ENCODE measurements around the gene GASK1A.

Gene GASK1A

GRCh38 chr3:43075904-43076661 lies 97.0 kb downstream of the GASK1A start:
- no peak for TF ChIP-seq POLR2A (IDR thresholded peaks at IDR 0.05; ENCODE audit: extremely low read depth, insufficient read length)
- no peak for TF ChIP-seq CTCF (IDR thresholded peaks at IDR 0.05; ENCODE audit: low read depth, low read length)
- no peak for TF ChIP-seq MYC (IDR thresholded peaks at IDR 0.05; ENCODE audit: low read depth, low read length)
- no peak for TF ChIP-seq MAX (IDR thresholded peaks at IDR 0.05; ENCODE audit: low read depth, low read length)
- no peak for DNase-seq (ENCODE audit: low read depth)
- no peak overlapping the region for H3K4me3 ChIP-seq (ENCODE audit: low read depth, low read length)

- no peak overlapping the region for H3K4me3 ChIP-seq (ENCODE audit: low read depth, low read length)
- TF ChIP-seq MAX (IDR thresholded peaks at IDR 0.05; ENCODE audit: low read depth, low read length): no peak
- no peak for TF ChIP-seq POLR2A (IDR thresholded peaks at IDR 0.05; ENCODE audit: extremely low read depth, insufficient read length)
- TF ChIP-seq CTCF (IDR thresholded peaks at IDR 0.05; ENCODE audit: low read depth, low read length): no peak
- no peak for TF ChIP-seq MYC (IDR thresholded peaks at IDR 0.05; ENCODE audit: low read depth, low read length)
- no peak for DNase-seq (ENCODE audit: low read depth)
Measured at GRCh38 chr3:43076857-43077256, 97.7 kb downstream of the GASK1A start.

GRCh38 chr3:43077261-43077660 lies 98.2 kb downstream of the GASK1A start:
- no peak for DNase-seq (ENCODE audit: low read depth)
- H3K4me3 ChIP-seq (ENCODE audit: low read depth, low read length): no peak overlapping the region
- TF ChIP-seq CTCF (IDR thresholded peaks at IDR 0.05; ENCODE audit: low read depth, low read length): no peak
- no peak for TF ChIP-seq POLR2A (IDR thresholded peaks at IDR 0.05; ENCODE audit: extremely low read depth, insufficient read length)
- TF ChIP-seq MYC (IDR thresholded peaks at IDR 0.05; ENCODE audit: low read depth, low read length): no peak

GRCh38 chr3:43077707-43078106 lies 98.6 kb downstream of the GASK1A start:
- TF ChIP-seq CTCF (IDR thresholded peaks at IDR 0.05; ENCODE audit: low read depth, low read length) (no peak), MYC (IDR thresholded peaks at IDR 0.05; ENCODE audit: low read depth, low read length) (no peak), MAX (IDR thresholded peaks at IDR 0.05; ENCODE audit: low read depth, low read length) (no peak), POLR2A (IDR thresholded peaks at IDR 0.05; ENCODE audit: extremely low read depth, insufficient read length) (no peak)
- H3K4me3 ChIP-seq (ENCODE audit: low read depth, low read length): no peak overlapping the region
- DNase-seq (ENCODE audit: low read depth): no peak

- TF ChIP-seq MAX (IDR thresholded peaks at IDR 0.05; ENCODE audit: low read depth, low read length) (no peak), MYC (IDR thresholded peaks at IDR 0.05; ENCODE audit: low read depth, low read length) (no peak), POLR2A (IDR thresholded peaks at IDR 0.05; ENCODE audit: extremely low read depth, insufficient read length) (no peak), CTCF (IDR thresholded peaks at IDR 0.05; ENCODE audit: low read depth, low read length) (no peak)
- no peak overlapping the region for H3K4me3 ChIP-seq (ENCODE audit: low read depth, low read length)
- DNase-seq (ENCODE audit: low read depth): no peak
Measured at GRCh38 chr3:43079536-43080332, 100.6 kb downstream of the GASK1A start.
